Effector CD4-positive, alpha-beta T cell (primary cell): ENCODE measurements around the gene DOCK3.
"Not testable (repeated sequence)": the region's sequence is repeated elsewhere in the genome, so short reads cannot be mapped to it uniquely, and the experiment has no call there.

Experiments
- DNase-seq: peaks from one replicate; pipeline ENCODE4 v3.0.0-alpha.2; 2020

The DOCK3 gene

DNA sequence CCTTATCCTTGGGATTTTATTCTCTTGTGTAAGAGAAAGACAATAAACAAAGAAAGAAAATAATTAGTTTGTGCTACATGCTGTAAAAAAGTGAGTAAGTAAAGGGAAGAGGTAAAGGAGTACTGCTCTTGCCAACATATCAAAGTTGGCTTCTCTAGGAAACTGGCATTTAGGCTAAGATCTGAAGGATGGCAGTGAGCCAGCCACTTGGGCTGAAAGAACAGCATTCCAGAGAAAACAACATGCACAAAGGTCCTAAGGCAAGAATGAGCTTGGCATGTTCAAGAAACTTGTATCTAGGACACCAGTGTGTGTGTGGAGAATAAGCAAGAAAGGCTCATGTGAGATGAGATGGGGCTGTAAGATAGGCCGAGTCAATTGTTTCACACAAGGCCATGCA lies 464.9 kb downstream of the DOCK3 start:
- no peak for DNase-seq

- no peak for DNase-seq
Observed at GRCh38 chr3:51141573-51141972, 466.8 kb downstream of the DOCK3 start.

- no peak for DNase-seq
Observed at GRCh38 chr3:51145811-51146585, 471.3 kb downstream of the DOCK3 start.

- DNase-seq = no peak
Observed at GRCh38 chr3:51146781-51147180, 472.1 kb downstream of the DOCK3 start.

DNA sequence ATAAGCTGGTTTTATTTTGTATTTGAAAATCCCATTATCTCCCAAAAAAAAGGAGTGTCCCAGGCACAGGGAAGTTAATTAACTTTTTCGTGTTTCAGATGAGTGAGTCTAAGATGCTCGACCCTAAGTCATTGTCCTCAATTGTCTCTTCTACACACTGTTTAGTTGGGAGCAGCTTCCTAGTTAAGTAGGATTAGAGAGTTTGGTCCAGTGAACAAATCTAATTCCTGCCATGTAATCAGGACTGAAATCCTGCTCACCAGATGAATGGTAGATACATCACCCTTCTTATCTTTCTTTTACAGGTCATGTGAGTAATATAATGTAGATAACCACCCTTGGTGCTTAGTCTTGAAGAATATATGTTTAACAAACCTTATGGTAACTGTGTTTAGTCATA lies 481.4 kb downstream of the DOCK3 start:
- DNase-seq = no peak

DNA sequence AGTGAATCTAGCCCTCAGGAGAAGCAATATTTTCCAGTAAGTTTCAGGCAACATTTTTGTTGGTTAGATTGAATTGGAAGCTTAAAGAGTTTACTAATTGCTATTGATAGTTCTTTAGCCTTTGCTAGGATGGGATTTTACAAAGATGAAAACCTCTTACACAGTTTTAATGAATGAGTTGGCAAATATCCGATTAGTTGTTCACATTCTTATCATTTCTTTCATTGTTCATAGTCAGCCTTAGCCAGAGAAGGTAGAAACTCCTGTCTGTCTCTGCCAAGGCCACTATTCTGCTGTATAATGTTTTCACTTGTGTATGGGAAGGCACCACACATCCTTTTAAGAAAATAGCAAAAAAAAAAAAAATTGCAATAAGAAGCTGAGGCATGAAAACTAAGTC lies 488.3 kb downstream of the DOCK3 start:
- no peak for DNase-seq

GRCh38 chr3:51173518-51174271 lies 499.0 kb downstream of the DOCK3 start:
- DNase-seq = no peak

GRCh38 chr3:51176923-51177322 lies 502.2 kb downstream of the DOCK3 start:
- no peak for DNase-seq

- DNase-seq = not testable (repeated sequence)
Observed at GRCh38 chr3:51186446-51186845, 511.7 kb downstream of the DOCK3 start.

GRCh38 chr3:51190199-51190598 lies 515.5 kb downstream of the DOCK3 start:
- no peak for DNase-seq

DNA sequence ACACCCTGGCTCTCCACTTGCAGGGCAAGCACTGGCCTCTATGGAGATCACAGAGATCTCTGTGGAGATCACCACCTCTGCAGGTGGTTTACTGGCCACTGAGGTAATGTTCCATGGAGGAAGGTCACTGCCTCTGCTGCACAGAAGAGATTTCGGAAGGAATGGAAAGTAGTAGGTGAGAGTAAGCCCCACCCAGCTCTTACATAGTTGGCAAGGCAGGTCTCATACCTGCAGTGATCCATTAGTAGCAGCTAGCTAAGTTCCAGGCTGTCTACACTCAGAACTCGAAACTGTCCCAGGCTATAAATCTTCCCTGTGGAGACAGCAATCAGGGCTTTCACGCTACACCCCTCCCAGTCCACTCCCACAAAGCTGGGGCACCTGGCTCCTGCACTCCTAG lies 516.1 kb downstream of the DOCK3 start:
- DNase-seq = no peak

DNA sequence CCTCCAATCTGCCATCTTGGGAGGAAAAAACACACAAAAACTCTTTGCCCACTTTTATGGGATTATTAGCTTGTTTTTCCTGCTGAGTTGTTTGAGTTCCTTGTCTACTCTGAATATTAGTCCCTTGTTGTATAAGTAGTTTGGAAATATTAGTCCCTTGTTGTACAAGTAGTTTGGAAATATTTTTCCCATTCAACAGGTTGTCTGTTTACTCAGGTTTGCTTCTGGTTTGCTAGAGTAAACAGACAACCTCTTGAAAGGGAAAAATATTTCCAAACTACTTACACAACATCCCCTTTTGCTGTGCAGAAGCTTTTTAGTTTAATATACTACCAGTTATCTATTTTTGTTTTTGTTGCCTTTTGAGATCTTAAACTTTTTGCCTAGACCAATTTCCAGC lies 517.0 kb downstream of the DOCK3 start:
- no peak for DNase-seq

DNA sequence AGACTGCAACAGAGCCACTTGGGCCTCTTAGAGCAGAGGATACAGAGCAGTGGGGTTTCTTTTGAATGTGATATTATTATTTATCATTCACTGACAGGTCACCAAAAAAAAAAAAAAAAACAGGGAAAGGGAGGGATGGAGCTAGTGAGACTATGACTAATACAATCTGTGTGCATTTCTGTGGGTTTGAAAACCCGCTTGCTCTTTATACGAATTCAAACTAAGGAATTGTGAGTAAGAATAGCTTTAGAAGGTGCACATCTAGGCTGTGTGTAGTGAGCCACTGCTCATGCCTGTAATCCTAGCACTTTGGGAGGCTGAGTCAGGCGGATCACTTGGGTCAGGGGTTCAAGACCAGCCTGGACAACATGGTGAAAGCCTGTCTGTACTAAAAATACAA lies 523.8 kb downstream of the DOCK3 start:
- no peak for DNase-seq

GRCh38 chr3:51199296-51199695 lies 524.6 kb downstream of the DOCK3 start:
- DNase-seq = not testable (repeated sequence)

DNA sequence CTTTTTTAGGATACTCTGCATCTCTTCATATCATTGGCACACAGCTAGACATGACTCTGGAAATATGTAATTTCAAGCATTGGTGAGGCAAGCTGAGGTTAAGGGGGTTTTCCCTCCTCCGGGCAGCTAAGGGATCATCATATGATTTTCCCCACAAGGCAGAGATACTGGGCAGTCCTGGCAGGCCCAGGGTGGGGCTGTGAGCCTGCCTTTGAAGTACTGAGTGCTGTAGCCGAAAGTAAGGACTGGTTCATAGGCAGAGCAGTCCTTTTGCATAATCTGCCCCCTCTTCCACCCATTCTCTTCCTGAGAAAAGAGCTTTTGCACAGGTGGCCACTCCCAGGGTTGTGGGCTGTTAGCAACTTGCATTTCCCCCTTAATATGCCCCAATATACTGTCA lies 541.6 kb downstream of the DOCK3 start:
- no peak for DNase-seq

- no peak for DNase-seq
Observed at GRCh38 chr3:51221959-51222358, 547.2 kb downstream of the DOCK3 start.

DNA sequence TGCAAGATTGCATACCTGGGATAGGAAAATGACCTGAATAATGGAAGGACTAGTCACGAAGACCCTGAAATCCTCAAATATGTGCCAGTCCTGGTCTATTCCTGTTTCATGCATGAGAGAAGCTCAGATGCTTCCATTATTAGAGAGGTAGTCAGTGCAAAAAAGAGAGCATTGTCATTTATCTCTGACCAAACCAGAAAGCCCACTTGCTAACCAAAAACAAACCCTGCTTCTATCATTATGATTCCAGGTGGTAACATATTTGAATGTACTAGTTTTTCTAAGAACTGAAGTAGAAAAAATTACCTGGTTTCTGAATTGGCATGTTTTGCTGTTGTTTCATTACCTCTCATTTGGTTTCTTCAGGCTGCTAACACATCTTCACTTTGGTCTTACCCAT lies 549.6 kb downstream of the DOCK3 start:
- DNase-seq = no peak

- DNase-seq = no peak
Observed at GRCh38 chr3:51224843-51225242, 550.1 kb downstream of the DOCK3 start.

- DNase-seq = no peak
Observed at GRCh38 chr3:51242939-51243338, 568.2 kb downstream of the DOCK3 start.

GRCh38 chr3:51243924-51244323 lies 569.2 kb downstream of the DOCK3 start:
- DNase-seq = no peak

- no peak for DNase-seq
Observed at GRCh38 chr3:51245867-51246266, 571.1 kb downstream of the DOCK3 start.

DNA sequence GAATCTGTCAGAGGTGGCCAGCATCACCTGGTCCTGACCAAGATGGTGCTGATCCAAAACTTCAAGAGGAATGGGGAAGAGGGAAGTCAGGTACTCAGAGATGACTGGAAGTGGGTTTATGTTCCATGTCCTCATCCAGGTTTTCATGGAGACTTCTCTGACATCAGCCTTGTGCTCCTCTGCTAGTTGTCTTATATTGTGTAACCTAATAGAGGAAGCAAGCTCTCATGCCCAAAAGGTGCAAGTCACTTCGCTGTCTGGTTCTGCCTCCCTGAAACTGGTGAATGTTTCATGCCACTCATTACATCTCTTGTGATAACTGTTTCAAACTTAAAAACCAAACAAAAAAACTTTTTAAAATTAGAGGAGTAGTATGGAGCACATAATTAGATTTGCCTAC lies 583.1 kb downstream of the DOCK3 start:
- DNase-seq = no peak

- not testable (repeated sequence) for DNase-seq
Observed at GRCh38 chr3:51264166-51264565, 589.4 kb downstream of the DOCK3 start.

GRCh38 chr3:51268132-51268531 lies 593.4 kb downstream of the DOCK3 start:
- no peak for DNase-seq
